ENCODE results near the gene DTX3. TPM values are rescaled to one million over a fixed set of nuclear protein-coding genes. Genes with fewer than 3 reads are reported as not detected.

DTX3 gene
- total and polyA plus RNA-seq, 2 of the 13 experiments (the other 11 are each of a cell fraction or from before 2014, with no cell fraction given), result 9.0 to 27.2 TPM

GRCh38 chr12:57605811-57606311 is 1.2 kb downstream of the DTX3 start:
- Histone ChIP-seq H4K20me1 (ENCODE audit: insufficient read depth, low read length) (no peaks in the 10 kb centered on the region; the same call in 1 of the 2 replicates), H3K4me3 (replicated peaks in 1 of 3; ENCODE audit: insufficient read depth in 1 of 3, low read depth in 2 of 3, low read length in 3 of 3) (0 out of 6 replicates have a peak overlapping the region, but pooled peaks of 1 of the 3 experiments have one; percentile 84), H3K9ac (ENCODE audit: insufficient read depth, low read depth, low read length) (no peak overlapping the region), H3K27ac (ENCODE audit: extremely low read length, insufficient read depth, low read length) (no peak overlapping the region), H3K4me2 (ENCODE audit: low read depth, low read length) (peak overlapping the region; percentile 92), H3K4me1 (ENCODE audit: insufficient read depth, low read length) (peaks cover 35% of the 10 kb centered on the region), H3K27me3 (ENCODE audit: control insufficient read depth in 1 of 2, insufficient read depth in 2 of 2, low read length in 2 of 2) (peaks cover 0 to 21% of the 10 kb centered on the region in 2 experiments; a peak in 1 of 5 replicates), H2AFZ (ENCODE audit: low read length) (no peak overlapping the region), H3K79me2 (ENCODE audit: insufficient read depth, low read length) (no peaks in the 10 kb centered on the region), H3K9me3 (ENCODE audit: low read length) (no peaks in the 10 kb centered on the region), H3K36me3 (replicated peaks in 1 of 2; ENCODE audit: control insufficient read depth in 1 of 2, insufficient read depth in 2 of 2, low read length in 2 of 2) (peaks cover 2 to 8% of the 10 kb centered on the region in 2 experiments; a peak in 3 of 5 replicates)
- 79% methylated on average over 4 of the region's 4 CpGs for WGBS (ENCODE audit: low lambda C conversion rate)
- in situ Hi-C loops (cut with HindIII; ENCODE audit: extremely low pct_ligation_motif_present, low pct_unique_long_range_greater_than_20kb), result no loop called here
- intact Hi-C loops (cut with micrococcal nuclease; ENCODE audit: unreplicated experiment), result no loop called here
- ChIA-PET CTCF (ENCODE audit: low intra/inter-chr PET ratio, low total read pairs) (no interaction called here), POLR2A (interaction anchor here (1.4 to 5.4 kb wide), 3 partner anchors 14 to 87 kb away, joined by 3 to 26 read pairs (median 7); partner anchors contain the start of gene PIP4K2C)
- TF ChIP-seq CBX1 (IDR thresholded peaks at IDR 0.05; ENCODE audit: low read depth) (no peak), BRD4 (CRISPR knock-in tag; IDR thresholded peaks at IDR 0.05) (no peak), ISL2 (CRISPR knock-in tag; IDR thresholded peaks at IDR 0.05) (no peak), ZFP62 (CRISPR knock-in tag; IDR thresholded peaks at IDR 0.05) (no peak), AGO2 (optimal IDR thresholded peaks at IDR 0.05; ENCODE audit: low read depth, low read length) (no peak), ZNF354B (CRISPR knock-in tag; IDR thresholded peaks at IDR 0.05) (no peak), ZNF777 (CRISPR knock-in tag; IDR thresholded peaks at IDR 0.05) (no peak), IKZF1 (IDR thresholded peaks at IDR 0.05) (no peak), ZNF136 (CRISPR knock-in tag; IDR thresholded peaks at IDR 0.05; ENCODE audit: low read depth) (no peak), MTA1 (CRISPR knock-in tag; IDR thresholded peaks at IDR 0.05; ENCODE audit: borderline replicate concordance) (no peak), EP300 (IDR thresholded peaks at IDR 0.05; ENCODE audit: low read depth in 2 of 2, low read length in 2 of 2) (no peak), EP300 (CRISPR knock-in tag; IDR thresholded peaks at IDR 0.05; ENCODE audit: borderline replicate concordance) (no peak), THAP11 (CRISPR knock-in tag; IDR thresholded peaks at IDR 0.05) (no peak), THAP7 (CRISPR knock-in tag; IDR thresholded peaks at IDR 0.05) (no peak), GFI1 (CRISPR knock-in tag; IDR thresholded peaks at IDR 0.05; ENCODE audit: borderline replicate concordance) (no peak), ZNF281 (CRISPR knock-in tag; IDR thresholded peaks at IDR 0.05; ENCODE audit: borderline replicate concordance) (no peak), ZSCAN20 (CRISPR knock-in tag; IDR thresholded peaks at IDR 0.05; ENCODE audit: borderline replicate concordance) (no peak), ZNF503 (CRISPR knock-in tag; IDR thresholded peaks at IDR 0.05) (no peak)
- no peak for DNase-seq (ENCODE audit: low spot score)
- no peak for ATAC-seq
- no TSS peak for BruUV-seq (replicated peaks)
- no peak for FAIRE-seq

All from HepG2 (cell line).